Pons (tissue), 1 donor: Measurements from ENCODE around the gene AZU1.

ENCODE experiments used
- DNase-seq: peaks from one replicate; pipeline ENCODE4 v3.0.0-alpha.2; 2016; ENCODE audit warnings: low spot score

Gene AZU1

DNA sequence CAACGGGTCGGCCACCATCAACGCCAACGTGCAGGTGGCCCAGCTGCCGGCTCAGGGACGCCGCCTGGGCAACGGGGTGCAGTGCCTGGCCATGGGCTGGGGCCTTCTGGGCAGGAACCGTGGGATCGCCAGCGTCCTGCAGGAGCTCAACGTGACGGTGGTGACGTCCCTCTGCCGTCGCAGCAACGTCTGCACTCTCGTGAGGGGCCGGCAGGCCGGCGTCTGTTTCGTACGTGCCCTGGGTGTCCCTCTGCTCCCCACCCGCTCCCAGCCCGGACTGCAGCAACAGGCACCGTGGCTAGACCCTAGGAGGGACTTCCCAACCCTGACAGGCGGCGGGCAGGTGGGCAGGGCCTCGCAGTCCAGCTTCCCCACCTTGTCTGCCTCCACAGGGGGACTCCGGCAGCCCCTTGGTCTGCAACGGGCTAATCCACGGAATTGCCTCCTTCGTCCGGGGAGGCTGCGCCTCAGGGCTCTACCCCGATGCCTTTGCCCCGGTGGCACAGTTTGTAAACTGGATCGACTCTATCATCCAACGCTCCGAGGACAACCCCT, 28.0 kb downstream of the AZU1 start:
- no peak for DNase-seq

DNA sequence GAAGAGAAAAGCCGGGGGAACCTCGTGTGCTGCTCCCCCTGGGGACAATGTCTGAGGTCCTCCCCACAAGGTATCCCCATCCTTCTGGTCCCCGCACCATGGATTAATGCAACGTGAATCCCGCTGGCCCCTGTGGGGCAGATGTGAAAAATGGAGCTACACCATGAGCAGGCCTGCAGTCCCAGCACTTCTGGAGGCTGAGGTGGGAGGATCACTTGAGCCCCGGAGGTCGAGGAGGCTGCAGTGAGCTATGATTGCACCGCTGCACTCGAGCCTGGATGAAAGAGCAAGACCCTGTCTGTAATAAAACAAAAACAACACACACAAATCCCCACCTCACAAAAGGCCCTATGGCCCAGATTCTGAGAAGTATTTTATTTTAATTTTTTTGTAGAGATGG, 30.6 kb downstream of the AZU1 start:
- no peak for DNase-seq

DNA sequence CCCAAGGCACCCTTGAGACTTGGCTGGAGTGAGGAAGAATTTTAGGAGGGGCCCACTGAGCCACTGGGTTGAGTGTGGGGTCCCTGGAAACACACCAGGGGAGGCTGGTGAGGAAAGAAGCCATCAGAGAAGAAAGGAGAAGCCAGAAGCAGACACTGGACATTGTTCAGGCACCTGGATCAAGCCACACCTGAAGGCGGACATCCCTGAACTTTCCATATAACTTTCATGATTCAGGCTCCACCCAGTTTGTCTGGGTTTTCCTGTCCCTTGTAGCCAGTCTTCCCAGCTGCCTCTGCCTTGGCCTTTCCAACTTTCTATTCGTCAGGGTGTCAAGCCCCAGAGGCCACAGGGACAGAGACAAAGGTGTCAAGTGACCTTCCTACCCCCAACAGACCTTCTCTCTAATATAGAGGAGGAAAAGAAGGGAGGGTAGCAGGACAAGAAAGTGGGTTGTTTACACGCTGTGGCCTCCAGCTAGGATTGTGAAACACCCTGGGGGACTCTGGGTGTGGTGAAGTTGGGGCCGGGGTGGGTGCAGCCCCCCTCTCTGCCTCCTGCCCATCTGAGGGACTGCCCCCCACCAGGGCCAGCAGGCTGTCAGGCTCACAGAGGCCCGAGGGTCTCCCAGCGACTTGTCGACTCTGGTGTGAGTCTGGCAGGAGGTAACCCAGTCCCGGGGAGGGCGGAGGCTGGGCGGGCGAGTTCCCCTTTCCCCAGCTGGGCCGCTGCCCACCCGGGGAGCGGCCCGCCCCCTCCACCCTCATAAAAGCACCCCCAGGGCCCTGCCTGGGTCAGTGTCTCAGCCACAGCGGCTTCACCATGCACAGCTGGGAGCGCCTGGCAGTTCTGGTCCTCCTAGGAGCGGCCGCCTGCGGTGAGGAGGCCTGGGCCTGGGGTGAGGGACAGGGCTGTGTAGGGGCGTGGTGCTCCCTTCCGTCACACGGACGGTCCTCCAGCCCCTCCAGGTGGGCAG, 31.5 kb downstream of the AZU1 start, which contains the start of gene CFD:
CFD (plus strand) TSS at position 797 of the 976 bp plus-strand sequence; CDS start at position 823, 26 bp downstream.
- no peak for DNase-seq

DNA sequence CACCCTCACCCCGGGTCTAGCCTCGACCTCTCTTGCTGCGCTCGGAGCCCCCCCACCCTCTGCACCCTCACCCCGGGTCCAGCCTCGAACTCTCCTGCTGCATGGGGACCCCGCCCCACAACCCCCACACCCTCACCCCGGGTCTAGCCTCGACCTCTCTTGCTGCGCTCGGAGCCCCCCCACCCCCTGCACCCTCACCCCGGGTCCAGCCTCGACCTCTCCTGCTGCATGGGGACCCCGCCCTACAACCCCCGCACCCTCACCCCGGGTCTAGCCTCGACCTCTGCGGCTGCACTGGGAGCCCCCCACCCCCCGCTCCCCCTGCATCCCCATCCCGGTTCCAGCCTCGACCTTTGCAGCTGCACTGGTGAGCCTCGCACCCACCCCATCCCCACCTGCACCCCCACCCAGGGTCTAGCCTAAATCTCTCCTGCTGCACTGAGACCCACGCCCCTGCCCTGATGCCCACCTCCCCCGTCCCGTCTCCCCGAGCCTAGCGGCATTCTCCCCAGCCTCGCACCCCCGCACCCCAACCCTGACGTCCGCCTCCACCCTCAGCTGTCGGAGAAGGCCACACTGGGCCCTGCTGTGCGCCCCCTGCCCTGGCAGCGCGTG, 33.6 kb downstream of the AZU1 start:
- no peak for DNase-seq

DNA sequence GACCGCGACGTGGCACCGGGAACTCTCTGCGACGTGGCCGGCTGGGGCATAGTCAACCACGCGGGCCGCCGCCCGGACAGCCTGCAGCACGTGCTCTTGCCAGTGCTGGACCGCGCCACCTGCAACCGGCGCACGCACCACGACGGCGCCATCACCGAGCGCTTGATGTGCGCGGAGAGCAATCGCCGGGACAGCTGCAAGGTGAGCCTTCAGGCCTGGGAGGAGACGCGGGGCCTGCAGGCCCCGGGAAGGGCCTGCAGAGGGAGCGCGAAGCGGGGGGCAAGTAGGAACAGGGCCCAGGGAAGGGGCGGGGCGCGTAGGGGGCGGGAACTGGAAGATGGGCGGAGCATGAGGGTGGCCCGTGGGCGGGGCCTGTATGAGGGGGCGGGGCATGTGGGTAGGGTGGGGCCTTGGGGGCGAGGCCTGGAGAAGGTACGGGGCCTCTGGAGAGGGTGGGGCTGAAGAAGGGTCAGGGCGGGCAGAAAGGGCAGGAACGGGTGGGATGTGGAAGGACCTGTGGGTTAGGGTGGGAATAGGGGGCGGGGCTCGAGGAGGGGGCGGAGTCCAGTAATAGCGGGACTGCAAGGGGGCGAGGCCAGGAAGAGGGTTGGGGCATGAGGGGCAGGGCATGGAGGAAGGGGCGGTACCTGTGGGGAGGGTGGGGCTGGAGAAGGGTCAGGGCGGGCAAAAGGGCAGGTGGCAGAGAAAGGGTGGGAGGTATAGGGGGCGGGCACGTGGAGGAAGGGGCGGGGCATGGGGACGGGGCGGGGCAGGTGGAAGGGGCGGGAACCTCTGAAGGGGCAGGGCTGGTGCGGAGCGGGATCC, 34.3 kb downstream of the AZU1 start:
- no peak for DNase-seq

DNA sequence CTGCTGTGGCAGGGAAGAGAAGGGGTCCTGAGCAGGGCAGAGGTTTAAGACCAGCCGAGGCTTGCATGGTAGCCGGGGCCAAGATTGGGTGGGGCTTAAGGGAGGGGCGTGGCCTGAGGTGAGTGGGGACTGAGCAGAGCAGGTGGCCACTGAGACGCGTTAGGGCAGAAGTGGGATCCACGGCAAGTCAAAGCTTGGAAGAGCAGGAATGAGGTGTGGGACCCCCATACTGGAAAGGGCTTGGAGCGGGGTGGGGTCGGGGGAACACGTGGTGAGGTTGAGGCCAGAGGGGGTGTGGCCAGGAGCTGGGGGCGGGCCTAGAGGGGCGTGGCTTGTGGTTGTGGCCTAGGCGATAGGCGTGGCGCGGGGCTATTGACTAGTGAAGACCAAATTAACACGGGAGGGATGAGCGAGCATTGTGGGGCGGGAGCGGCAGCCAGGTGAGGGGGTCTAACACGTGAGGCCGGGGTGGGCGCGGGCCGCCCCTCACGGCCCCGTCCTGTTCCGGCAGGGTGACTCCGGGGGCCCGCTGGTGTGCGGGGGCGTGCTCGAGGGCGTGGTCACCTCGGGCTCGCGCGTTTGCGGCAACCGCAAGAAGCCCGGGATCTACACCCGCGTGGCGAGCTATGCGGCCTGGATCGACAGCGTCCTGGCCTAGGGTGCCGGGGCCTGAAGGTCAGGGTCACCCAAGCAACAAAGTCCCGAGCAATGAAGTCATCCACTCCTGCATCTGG, 35.1 kb downstream of the AZU1 start:
- no peak for DNase-seq

DNA sequence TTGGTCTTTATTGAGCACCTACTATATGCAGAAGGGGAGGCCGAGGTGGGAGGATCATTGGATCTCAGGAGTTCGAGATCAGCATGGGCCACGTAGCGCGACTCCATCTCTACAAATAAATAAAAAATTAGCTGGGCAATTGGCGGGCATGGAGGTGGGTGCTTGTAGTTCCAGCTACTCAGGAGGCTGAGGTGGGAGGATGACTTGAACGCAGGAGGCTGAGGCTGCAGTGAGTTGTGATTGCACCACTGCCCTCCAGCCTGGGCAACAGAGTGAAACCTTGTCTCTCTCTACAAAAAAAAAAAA, 35.6 kb downstream of the AZU1 start:
- no peak for DNase-seq

DNA sequence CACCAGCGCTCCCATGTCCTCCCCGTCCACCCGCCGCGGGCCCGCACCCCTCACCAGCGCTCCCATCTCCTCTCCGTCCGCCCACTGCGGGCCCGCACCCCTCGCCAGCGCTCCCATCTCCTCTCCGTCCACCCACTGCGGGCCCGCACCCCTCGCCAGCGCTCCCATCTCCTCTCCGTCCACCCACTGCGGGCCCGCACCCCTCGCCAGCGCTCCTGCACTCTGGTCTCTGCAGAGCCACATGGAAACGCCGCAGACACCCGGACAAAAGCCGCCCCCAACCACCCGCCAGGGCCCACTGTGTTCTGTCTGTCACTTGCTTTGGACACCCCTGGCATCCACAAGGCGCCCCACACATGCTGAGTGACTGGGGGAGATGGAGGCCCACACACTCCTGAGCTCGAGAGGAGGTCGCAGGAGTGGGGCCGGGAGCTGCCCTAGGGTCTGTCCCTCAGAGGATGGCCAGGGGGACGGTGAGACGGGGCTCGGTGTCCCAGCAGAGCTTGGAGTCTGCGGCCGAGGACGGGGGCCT, 39.2 kb downstream of the AZU1 start:
- no peak for DNase-seq

DNA sequence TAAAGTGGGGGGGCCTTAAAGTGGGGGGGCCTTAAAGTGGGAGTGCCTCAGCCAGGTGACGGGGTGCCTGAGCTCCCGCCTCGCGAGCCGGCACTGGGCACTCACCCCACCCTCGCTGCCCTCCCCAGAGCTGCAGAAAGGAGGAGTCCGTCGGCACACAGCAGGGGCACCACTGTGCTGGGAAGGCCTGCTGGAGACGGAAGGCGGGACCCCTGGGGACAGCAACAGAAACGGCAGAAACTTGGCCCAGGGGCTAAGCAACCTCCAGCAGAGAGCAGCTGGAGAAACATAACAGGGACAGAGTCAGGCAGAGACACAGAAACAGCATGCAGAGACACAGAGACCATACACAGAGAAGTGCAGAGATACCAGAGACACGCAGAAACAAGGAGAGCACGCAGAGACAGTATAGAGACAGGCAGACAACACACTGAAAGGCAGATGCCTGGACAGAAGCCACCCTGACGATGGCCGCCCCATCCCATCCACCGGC, 39.7 kb downstream of the AZU1 start:
- DNase-seq = no peak

DNA sequence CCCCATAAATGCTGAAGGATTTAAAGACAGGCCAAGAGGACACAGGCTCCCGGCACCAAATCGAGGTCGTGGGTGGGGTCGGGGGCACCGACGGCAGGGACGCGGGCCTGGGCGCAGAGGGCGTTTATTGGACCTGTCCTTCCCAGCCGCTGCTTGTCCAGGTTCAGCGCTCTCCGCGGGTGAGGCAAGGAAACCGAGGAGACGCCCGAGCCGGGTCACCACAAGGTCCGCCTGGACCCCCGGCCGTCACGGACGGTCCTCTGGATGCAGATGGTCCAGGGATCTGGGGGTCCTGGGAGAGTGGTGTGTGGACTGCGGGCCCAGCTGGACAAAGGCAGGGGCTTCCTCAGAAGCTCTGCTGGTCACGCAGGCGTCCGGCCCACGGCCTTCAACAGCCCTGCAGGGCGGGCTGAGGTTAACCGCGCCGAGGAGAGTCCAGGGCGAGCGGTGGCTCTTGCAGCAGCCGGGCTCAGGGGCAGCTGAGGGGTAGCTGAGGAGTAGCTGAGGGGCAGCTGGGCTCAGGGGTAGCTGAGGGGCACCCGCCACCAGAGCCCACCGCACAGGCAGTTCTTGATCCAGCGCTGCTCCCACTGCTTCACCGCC, 40.3 kb downstream of the AZU1 start:
- no peak for DNase-seq

DNA sequence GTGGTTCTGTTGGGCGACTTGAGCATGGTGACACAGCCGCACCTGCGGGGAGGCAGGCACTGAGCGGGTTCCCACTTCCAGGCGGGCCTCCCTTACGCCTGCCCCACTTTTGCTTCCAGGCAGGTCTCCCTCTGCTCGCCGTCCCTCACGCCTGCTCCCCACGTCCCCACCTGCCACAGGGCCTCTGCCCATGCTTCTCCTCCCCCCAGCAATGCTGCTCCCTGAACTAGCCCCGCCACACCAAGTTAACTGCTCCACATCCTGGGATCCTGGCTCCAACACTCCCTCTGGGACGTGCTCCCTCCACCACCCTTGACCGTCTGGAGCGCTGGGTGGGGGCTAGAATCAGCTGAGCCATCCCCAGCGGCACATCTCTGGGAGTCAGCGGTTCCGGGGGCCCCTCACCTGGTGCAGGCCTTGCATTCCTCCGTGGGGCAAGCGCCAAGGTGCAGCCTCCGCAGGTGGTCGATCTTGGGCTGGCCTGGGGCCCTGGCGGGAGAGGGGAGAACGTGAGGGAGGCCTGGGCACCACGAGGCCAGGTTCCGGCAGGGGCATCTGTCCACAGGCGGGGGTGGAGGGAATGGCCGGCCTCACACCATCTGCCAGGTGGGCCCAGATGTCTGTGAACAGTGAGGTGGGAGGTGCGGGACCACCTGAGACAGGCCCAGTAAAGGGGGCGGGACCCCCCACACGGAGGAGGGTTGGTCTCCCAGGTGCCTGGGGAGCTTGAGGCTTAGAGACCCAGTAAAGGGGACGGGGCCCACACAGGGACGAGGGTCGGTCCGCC, 41.0 kb downstream of the AZU1 start:
- DNase-seq = no peak

DNA sequence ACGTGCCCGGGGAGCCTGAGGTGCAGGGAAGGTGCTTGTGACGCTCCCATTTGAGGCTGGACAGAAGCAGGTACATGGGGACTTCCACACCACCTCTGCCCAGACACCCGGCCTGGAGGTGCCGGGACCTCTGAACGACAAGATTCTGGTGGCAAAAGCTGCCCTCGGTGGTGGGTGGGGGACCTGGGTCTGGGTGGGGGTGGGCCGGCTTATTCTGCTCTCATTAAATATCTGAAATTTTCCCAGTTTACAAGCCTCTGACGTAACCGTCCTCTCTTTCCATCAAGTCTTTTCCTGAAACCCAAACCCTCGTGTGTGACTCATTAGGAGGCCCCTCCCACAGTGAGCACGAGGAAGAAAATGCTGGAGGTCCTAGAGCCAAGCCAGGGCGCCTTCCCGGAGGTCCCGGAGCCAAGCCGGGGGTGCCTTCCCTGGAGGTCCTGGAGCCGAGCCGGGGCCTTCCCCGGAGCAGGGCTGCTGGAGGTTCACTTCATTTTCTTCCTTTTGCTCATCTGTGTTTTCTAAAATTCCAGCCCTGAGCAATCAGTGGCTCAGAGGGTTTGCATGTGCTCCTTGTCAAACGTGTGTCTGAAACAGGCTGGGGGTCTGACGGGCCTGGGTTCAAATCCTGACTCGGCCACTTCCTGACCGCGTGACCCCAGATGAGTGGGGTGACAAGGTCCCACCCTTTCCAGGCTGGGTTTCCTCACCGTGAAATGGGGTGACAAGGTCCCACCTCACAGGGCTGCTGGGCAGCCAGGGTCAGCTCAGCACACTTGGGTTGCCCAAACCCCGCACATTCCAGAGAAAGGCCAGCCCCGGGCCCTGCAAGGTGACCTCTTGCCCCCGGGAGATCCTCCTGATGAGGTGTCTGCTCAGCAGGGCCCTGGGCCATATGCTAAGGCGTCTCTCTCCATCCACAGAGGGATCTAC, 41.9 kb downstream of the AZU1 start:
- DNase-seq = no peak

DNA sequence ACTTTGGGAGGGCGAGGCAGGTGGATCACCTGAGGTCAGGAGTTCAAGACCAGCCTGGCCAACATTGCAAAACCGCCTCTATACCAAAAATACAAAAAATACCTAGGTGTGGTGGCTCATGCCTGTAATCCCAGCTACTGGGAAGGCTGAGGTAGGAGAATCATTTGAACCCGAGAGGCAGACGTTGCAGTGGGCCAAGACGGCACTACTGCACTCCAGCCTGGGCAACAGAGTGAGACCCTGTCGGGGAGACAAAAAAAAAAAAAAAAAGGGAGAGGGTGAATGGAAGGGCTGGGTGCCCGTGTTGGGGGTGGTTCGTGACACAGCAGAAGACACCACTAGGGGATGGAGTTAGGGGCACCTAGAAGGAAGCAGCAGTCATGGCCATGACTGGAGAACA, 42.7 kb downstream of the AZU1 start:
- DNase-seq = no peak

DNA sequence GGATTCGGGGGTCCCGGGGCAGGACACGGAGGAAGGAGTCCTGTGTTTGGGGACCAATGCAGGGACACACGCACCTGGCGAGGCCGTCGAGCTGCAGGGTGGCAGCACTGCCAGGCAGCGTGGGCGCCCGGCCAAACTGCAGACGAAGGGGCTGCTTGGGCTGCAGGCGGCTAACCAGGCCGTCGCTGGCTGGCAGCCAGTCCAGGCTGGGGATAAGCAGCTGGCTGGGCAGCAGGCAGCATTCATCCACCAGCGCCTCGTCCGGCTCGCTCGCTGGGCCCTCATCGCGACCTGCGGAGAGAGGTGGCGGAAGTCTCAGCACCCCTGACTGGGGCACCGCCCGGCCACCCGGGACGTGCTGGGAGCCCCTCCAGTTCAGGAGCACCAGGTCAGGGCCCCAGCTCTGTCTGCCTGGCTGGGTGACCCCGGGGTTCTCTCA, 43.3 kb downstream of the AZU1 start:
- DNase-seq = no peak

DNA sequence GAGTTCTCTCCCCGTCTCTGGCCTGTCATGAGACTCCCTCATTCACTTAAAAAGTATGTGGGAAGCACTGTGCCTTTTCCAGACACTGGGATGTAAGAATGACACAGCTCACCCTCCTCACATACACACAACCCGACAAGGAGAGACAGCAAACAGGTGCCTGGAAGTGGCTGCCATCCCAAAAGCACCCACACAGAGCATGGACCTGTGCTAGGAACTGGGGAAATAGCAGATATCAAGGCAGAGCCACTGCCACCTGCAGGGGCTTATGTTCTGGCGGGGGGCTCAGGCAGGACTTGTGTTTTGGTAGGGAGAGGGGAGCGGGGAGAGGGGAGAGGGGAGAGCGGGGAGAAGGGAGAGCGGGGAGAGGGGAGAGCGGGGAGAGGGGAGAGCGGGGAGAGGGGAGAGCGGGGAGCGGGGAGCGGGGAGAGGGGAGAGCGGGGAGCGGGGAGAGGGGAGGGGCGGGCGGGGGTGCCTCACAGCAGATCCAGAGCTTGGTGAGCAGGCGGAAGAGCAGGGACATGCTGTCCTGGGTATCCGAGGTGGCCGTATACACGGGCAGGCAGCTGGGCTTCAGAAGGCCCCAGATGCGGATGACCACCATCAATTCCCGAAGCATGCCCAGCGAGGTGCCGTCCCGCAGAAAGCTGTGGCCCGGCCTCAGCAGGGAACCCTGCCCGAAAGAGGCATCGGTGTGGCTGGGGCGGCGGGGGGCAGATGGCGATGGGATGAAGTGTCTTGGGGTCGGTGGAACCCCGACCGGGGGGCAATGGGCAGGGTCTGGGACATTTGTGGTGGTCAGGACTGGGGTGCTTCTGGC, 44.0 kb downstream of the AZU1 start:
- DNase-seq = no peak

DNA sequence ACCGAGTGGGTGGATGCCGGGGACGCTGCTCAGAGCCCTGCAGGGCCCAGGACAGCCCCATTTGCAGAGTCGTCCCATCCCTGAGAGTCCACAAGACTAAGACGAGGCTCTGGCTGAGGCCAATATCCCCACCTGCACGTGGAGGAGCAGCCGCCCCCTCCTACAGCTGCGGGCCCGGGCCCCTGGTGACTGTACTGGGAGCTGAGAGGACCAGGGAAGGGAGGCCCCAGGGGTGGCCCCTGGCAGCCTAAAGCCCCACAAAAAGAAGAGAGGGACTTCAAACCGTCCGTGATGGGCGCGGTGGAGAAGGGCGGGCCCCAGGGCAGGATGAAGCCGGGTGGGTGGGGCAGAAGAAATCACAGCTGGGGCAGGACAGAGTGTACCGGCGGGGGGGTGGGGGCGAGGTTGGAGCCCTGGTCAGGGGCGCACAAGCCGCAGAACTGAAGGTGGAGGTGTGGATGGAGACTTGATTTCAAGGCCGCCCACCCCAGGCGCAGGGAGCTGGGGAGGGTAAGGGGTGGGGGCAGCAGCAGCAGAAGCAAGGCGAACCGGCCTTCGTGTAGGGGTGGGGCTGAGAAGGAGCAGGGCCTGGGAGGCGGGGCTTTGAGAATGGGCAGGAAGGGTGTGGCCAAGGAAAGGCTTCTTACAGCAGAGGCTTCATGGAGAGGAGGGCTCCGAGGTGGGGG, 44.8 kb downstream of the AZU1 start:
- DNase-seq = no peak

DNA sequence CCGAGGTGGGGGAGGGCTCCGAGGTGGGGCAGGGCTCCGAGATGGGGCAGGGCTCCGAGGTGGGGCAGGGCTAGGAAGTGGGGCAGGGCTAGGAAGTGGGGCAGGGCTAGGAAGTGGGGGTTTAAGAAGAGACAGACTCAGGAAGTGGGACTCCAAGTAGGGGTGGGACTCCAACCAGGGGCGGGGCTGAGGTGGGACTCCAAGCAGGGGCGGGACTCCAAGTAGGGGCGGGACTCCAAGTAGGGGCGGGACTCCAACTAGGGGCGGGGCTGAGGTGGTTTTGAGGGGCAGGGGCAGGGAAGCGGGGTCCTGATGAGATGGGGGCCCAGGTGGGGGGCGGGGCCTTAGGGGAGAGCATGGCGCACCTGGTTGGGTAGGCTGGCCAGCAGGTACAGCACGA, 45.4 kb downstream of the AZU1 start:
- DNase-seq = no peak
